HL-60/S4 treated with retinoic acid at 250 ng/mL for 4 days and 3 days (cell line): ENCODE results near the gene C19orf73.

Experiments used
- in situ Hi-C: fragments of 300-500 bp; cut with MboI; formaldehyde crosslinking; loops from 2 replicates; pipeline ENCODE4 v1.7.0; 2022; ENCODE audit warnings: low sequenced_read_pairs

Gene C19orf73

GRCh38 chr19:49070416-49070815, 48.5 kb downstream of the C19orf73 start:
- in situ Hi-C loops = no loop called here

- in situ Hi-C loops = no loop called here
Observed at GRCh38 chr19:49069026-49069425, 49.9 kb downstream of the C19orf73 start.
